ENCODE data around the gene ELMO1. TPM values are rescaled to one million over a fixed set of nuclear protein-coding genes. Genes with fewer than 3 reads are reported as not detected.

Gene ELMO1
- polyA plus RNA-seq, 1 donor (not counting 4 experiments of a cell fraction or from before 2014, with no cell fraction given), result not detected

GRCh38 chr7:37131855-37132254 lies 316.8 kb downstream of the ELMO1 start:
- H3K4me2 ChIP-seq (ENCODE audit: control insufficient read depth, extremely low read depth, insufficient read depth, low read depth, low read length), result no peak overlapping the region
- FAIRE-seq, result no peak

GRCh38 chr7:37129035-37129425 lies 319.6 kb downstream of the ELMO1 start:
- H3K4me2 ChIP-seq (ENCODE audit: control insufficient read depth, extremely low read depth, insufficient read depth, low read depth, low read length), result no peak overlapping the region
- no peaks in the 10 kb centered on the region for H3K4me1 ChIP-seq (ENCODE audit: control insufficient read depth, extremely low read depth, insufficient read depth, low read length)
- H3K4me3 ChIP-seq (ENCODE audit: control insufficient read depth in 2 of 3, extremely low read depth in 1 of 3, insufficient read depth in 2 of 3, low read depth in 1 of 3, low read length in 3 of 3), result no peak overlapping the region
- TF ChIP-seq EZH2 (IDR thresholded peaks at IDR 0.05; ENCODE audit: low read length) (no peak), CTCF (optimal IDR thresholded peaks at IDR 0.05 in 1 of 3, IDR thresholded peaks at IDR 0.05 in 1 of 3, conservative IDR thresholded peaks at IDR 0.05 in 1 of 3; ENCODE audit: extremely low read depth in 1 of 3, insufficient read depth in 2 of 3, low read length in 3 of 3) (no peak)
- FAIRE-seq (no peak), DNase-seq (ENCODE audit: low read depth, low spot score) (no peak)
- H3K79me2 ChIP-seq (ENCODE audit: control insufficient read depth, insufficient read depth, low read length), result no peaks in the 10 kb centered on the region
- no peaks in the 10 kb centered on the region for H3K9me3 ChIP-seq (ENCODE audit: control insufficient read depth, low read depth, low read length)
- no peaks in the 10 kb centered on the region for H3K27me3 ChIP-seq (ENCODE audit: control insufficient read depth, extremely low read depth, insufficient read depth, low read length)
- H4K20me1 ChIP-seq (ENCODE audit: control insufficient read depth, extremely low read depth, insufficient read depth, low read length), result no peaks in the 10 kb centered on the region
- dilution Hi-C loops (cut with MboI; ENCODE audit: extremely low pct_ligation_motif_present, low sequenced_read_pairs), result no loop called here
- H3K9ac ChIP-seq (ENCODE audit: control insufficient read depth, extremely low read depth, insufficient read depth, low read length), result no peak overlapping the region
- H2AFZ ChIP-seq (ENCODE audit: control insufficient read depth, low read length), result no peak overlapping the region
- H3K36me3 ChIP-seq (ENCODE audit: control insufficient read depth in 2 of 2, extremely low read depth in 1 of 2, insufficient read depth in 2 of 2, low read length in 2 of 2), result no peaks in the 10 kb centered on the region
- no peaks in the 10 kb centered on the region for H3K9me1 ChIP-seq (ENCODE audit: control insufficient read depth, extremely low read depth, insufficient read depth, low read length)
- H3K27ac ChIP-seq (ENCODE audit: control insufficient read depth, insufficient read depth, low read length), result no peak overlapping the region

More at GRCh38 chr7:37131855-37132254, 316.8 kb downstream of the ELMO1 start:
- Histone ChIP-seq H3K36me3 (ENCODE audit: control insufficient read depth in 2 of 2, extremely low read depth in 1 of 2, insufficient read depth in 2 of 2, low read length in 2 of 2) (no peaks in the 10 kb centered on the region), H3K9me1 (ENCODE audit: control insufficient read depth, extremely low read depth, insufficient read depth, low read length) (no peaks in the 10 kb centered on the region), H2AFZ (ENCODE audit: control insufficient read depth, low read length) (no peak overlapping the region), H3K4me3 (ENCODE audit: control insufficient read depth in 2 of 3, extremely low read depth in 1 of 3, insufficient read depth in 2 of 3, low read depth in 1 of 3, low read length in 3 of 3) (no peak overlapping the region), H3K9me3 (ENCODE audit: control insufficient read depth, low read depth, low read length) (no peaks in the 10 kb centered on the region), H4K20me1 (ENCODE audit: control insufficient read depth, extremely low read depth, insufficient read depth, low read length) (no peaks in the 10 kb centered on the region), H3K79me2 (ENCODE audit: control insufficient read depth, insufficient read depth, low read length) (no peaks in the 10 kb centered on the region), H3K4me1 (ENCODE audit: control insufficient read depth, extremely low read depth, insufficient read depth, low read length) (no peaks in the 10 kb centered on the region), H3K27ac (ENCODE audit: control insufficient read depth, insufficient read depth, low read length) (no peak overlapping the region), H3K9ac (ENCODE audit: control insufficient read depth, extremely low read depth, insufficient read depth, low read length) (no peak overlapping the region), H3K27me3 (ENCODE audit: control insufficient read depth, extremely low read depth, insufficient read depth, low read length) (no peaks in the 10 kb centered on the region)
- DNase-seq (ENCODE audit: low read depth, low spot score), result no peak
- TF ChIP-seq EZH2 (IDR thresholded peaks at IDR 0.05; ENCODE audit: low read length) (no peak), CTCF (optimal IDR thresholded peaks at IDR 0.05 in 1 of 3, IDR thresholded peaks at IDR 0.05 in 1 of 3, conservative IDR thresholded peaks at IDR 0.05 in 1 of 3; ENCODE audit: extremely low read depth in 1 of 3, insufficient read depth in 2 of 3, low read length in 3 of 3) (no peak)
- dilution Hi-C loops (cut with MboI; ENCODE audit: extremely low pct_ligation_motif_present, low sequenced_read_pairs), result no loop called here

All from keratinocyte (primary cell).